IPS-15b (cell line): Measurements from ENCODE around the gene SYP.
"Not testable (repeated sequence)": the region's sequence is repeated elsewhere in the genome, so short reads cannot be mapped to it uniquely, and the experiment has no call there.

Source experiments
- H3K27me3 ChIP-seq: one replicate; pipeline ENCODE4 v1.6.1; 2013; ENCODE audit warnings: low read length; ENCODE audit not compliant: control insufficient read depth, insufficient read depth
- H3K36me3 ChIP-seq: one replicate; pipeline ENCODE4 v1.6.1; 2013; ENCODE audit warnings: low read length; ENCODE audit not compliant: control insufficient read depth, insufficient read depth
- H3K4me1 ChIP-seq: one replicate; pipeline ENCODE4 v1.6.1; 2013; ENCODE audit warnings: mild to moderate bottlenecking, low read length; ENCODE audit not compliant: control insufficient read depth, insufficient read depth
- H3K4me3 ChIP-seq: one replicate; pipeline ENCODE4 v1.5.1; 2013; ENCODE audit warnings: low read depth, low read length
- H3K9ac ChIP-seq: one replicate; pipeline ENCODE4 v1.6.1; 2013; ENCODE audit warnings: low read depth, mild to moderate bottlenecking, low read length
- H3K9me3 ChIP-seq: one replicate; pipeline ENCODE4 v1.6.1; 2013; ENCODE audit warnings: mild to moderate bottlenecking, low read length; ENCODE audit not compliant: control insufficient read depth, insufficient read depth

The SYP gene

DNA sequence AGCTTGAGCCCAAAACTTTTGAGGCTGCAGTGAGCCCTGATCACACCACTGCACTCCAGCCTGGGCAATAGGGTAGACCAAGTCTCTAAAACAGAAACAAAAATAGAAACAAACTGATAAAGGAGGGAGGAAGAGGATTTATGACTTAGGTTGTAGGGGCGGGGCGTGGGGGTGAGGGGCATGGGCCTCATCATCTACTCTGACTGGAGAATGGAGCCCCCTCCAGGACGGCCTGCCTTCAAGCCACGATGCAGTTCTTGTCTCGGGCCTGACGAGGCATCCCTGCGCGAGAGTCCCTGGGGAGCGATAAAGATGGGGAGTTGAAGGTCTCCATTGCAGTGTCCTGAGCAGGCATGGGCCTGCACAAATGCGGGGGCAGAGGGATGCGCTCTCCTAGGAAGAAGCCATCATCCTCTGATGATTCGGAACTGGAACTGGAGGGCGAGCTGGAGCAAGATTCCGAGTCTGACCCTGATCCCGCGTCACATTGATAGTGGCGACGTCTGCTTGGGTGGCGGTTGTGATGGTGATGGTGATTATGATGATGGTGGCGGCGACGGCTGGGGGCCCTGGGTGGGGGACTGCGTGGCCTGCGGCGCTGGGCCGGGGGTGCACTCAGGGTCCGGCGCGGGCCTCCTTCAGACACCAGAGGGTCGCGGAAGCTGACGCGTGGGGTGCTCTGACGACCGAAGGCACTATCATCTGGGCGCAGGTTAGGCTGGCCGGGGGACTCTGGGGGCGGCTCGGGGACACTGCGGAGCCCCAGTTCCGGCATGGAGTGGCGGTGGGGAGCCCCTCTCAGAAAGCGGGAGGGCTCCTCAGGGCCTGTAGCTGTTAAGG, 24.3 kb downstream of the SYP start:
- Histone ChIP-seq H3K27me3 (peaks cover 23% of the 10 kb centered on the region), H3K36me3 (peaks cover 17% of the 10 kb centered on the region), H3K9me3 (no peaks in the 10 kb centered on the region), H3K4me1 (no peaks in the 10 kb centered on the region), H3K4me3 (no peak overlapping the region), H3K9ac (no peak overlapping the region)

DNA sequence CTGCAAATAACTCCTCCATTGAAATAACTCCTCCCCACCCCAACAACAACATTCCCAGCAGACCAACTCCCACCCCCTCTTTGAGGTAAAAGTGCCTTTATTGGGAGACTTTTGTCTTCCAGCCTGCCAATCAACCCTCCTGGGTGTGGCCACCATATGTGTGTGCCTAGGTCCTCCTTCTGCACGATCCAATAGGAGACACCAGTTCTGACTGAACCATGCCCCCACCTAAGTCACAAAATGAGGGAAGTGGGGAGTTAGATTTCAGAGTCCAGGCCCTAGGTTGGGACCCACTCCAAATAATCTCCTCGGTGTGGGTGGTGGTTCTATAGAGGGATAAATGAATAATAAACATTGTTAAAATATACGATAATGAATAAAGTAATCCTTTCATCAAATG, 25.3 kb downstream of the SYP start:
- Histone ChIP-seq H3K9ac (no peak overlapping the region), H3K27me3 (peaks cover 29% of the 10 kb centered on the region), H3K4me1 (no peaks in the 10 kb centered on the region), H3K36me3 (peaks cover 13% of the 10 kb centered on the region), H3K4me3 (no peak overlapping the region), H3K9me3 (no peaks in the 10 kb centered on the region)

DNA sequence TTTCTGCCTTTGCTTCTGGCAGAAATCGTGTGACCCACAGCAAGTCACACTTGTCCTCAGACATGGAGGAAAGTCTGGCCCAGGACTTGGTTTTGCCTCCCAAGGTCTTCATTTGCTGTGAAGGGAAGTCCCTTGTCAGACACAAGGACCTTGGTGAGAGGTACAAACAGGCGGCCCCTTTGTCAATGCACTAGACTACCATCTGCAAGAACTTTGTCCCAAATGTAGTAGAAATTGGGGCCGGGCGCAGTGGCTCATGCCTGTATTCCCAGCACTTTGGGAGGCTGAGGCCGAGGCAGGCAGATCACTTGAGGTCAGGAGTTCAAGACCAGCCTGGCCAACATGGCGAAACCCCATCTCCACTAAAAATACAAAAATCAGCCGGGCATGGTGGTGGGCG, 26.4 kb downstream of the SYP start:
- not testable (repeated sequence) for H3K9ac ChIP-seq, H3K9me3 ChIP-seq, H3K4me1 ChIP-seq, H3K36me3 ChIP-seq, H3K4me3 ChIP-seq
- H3K27me3 ChIP-seq: peaks cover 32% of the 10 kb centered on the region

DNA sequence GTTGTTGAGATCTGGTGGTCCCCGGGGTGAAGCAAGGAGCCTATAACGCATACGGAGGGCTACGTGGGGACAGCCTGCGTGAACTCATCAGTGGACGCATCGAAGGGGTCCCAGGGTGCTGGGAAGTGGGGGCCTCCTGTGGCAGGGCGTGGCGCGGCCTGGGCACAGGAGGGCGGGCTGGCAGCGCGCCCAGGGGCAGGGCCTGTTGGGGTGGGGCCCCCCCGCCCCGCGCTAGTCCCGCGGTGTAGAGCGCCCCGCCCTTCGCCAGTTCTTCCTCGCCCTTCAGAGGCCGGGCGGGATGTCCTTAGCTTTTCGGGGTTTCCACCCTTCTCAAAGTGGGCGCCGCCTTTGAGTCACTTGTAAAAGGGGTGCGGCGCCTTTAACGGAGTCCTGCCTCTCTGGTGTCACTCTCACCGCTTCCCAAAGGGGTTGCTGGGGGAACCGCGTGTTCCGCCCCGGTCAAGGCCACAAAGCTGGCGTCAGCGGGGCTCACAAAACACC, 27.7 kb downstream of the SYP start:
- H3K9ac ChIP-seq: no peak overlapping the region
- H3K9me3 ChIP-seq: no peaks in the 10 kb centered on the region
- H3K4me3 ChIP-seq: peak overlapping the region; percentile 55
- H3K36me3 ChIP-seq: peaks cover 5% of the 10 kb centered on the region
- peaks cover 4% of the 10 kb centered on the region for H3K4me1 ChIP-seq
- H3K27me3 ChIP-seq: peaks cover 40% of the 10 kb centered on the region

DNA sequence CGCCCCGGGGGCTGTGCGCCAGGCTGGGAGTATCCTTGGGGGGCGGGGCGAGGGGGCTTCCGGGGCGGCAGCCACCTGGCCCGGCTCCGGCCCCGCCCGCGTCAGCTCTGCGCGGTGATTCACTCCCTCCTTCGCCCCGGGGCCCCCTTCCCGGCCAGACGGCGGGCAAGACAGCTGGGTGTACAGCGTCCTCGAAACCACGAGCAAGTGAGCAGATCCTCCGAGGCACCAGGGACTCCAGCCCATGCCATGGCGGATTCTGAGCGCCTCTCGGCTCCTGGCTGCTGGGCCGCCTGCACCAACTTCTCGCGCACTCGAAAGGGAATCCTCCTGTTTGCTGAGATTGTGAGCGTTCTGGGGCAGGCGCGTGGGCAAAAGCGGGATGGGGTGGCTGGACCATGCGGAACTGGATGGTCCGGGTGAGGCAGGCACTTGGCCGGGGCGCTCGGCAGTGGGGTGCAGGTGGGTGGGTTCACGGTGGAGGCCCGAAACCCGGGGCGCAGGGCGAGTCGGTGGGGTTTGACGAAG, 28.2 kb downstream of the SYP start, which contains the start of gene PLP2:
Gene PLP2 (plus strand): TSS at position 147 of the 528 bp plus-strand sequence. CDS start 103 bp downstream, at position 250.
- Histone ChIP-seq H3K27me3 (peaks cover 42% of the 10 kb centered on the region), H3K4me3 (peak within 1 kb of the TSS; percentile 55), H3K4me1 (peaks cover 5% of the 10 kb centered on the region), H3K9me3 (no peaks in the 10 kb centered on the region), H3K9ac (no peak within 1 kb of the TSS), H3K36me3 (peaks cover 5% of the 10 kb centered on the region)

DNA sequence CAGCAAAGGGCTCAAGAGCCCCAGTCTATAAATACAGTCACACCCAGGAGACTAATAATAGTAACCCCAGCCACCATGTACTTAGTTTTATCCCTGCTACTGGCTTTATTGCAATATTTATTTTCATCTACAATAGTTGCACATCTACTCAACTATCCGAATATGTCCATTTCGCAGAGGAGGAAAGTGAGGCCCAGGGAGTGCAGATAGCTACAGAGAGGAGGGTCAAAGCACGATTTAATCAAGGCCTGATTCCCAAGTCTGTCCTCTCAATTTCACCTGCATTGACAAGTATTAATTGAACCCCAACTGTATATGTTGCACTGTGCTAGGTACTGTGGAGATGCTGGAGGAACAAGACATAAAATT, 32.3 kb downstream of the SYP start:
- no peaks in the 10 kb centered on the region for H3K36me3 ChIP-seq
- H3K27me3 ChIP-seq: peaks cover 51% of the 10 kb centered on the region
- peaks cover 5% of the 10 kb centered on the region for H3K4me1 ChIP-seq
- peak overlapping the region; percentile 60 for H3K4me3 ChIP-seq
- no peak overlapping the region for H3K9ac ChIP-seq
- no peaks in the 10 kb centered on the region for H3K9me3 ChIP-seq

DNA sequence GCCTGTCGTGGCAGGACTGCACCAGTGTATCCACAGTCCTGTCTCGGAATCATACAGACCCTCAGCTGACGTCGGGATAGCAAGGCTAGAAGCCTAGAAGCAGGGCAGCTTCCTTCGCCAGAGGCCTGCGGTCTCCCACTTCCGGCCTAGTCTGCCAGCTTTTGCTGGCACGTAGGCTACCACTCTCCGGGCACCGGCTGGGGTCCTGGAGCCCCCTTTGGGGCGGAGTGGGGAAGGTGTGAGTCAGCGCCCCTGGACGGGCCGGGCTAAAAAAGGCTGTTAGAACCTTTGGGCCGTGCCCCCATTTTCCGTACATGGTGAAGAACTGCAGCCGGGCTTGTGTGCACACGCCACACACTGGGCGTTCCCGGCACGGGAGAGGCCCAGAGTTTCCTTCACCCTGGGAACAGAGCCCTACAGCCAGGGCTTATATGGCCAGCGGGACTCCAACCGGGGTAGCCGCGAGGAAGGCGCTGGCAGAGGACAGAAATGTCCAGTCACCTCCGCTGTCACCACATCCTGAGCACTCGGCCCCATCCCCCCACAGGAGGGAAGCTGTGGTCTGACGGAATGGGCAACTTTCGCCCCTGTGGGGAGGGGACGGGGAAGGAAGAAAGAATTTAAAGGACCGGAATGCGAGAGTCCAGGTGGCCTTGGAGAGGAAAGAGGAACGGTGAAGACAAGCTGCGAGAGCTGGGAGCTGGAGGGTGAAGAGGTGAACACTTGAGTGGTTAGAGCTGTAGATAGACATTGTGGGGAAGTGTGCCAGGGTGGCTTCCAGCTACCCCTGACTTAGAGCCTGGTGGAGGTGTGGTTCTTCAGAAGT, 32.9 kb downstream of the SYP start:
- peaks cover 49% of the 10 kb centered on the region for H3K27me3 ChIP-seq

DNA sequence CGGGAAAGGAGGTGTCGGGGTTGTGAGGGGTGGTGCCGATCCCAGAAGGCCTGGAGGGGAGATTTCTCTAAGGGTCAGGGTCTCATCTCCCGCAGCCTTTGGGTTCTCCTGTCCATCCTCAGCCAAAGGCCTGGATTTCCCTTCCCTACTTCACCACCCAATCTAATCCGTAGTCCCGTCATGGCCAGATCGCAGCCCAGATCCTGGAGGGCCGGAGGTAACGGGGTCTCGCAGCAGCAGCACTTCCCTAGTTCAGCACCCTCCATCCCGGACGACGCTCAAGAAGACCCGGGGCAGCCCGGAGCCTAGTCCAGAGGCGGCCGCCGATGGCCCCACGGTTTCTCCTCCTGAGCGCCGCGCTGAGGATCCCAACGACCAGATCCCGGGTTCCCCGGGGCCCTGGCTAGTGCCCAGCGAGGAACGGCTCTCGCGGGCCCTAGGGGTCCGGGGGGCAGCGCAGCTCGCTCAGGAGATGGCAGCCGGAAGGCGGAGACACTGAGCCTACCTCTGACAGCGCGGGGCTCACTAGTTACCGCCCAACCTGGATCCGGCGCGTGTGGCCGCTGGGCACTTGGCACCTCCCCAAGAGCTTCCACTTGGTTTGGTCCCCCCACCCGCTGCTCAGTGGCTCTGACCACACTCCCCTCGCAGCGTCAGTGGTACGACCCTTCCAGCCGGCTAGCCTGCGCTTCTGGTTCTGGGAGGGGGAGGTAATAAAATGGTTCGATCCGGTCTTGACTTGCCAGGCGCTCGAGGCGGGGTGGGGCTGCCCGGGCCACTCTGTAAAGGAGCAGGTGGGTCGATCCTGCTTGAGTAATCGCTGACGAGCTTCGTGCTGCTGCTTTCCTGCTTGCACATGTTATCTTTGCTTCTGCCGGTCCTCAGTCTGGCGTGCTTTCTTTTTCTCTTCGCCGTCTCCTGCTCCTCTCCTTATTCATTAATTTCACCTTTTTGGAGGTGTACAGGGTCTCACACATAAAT, 33.8 kb downstream of the SYP start:
- Histone ChIP-seq H3K9ac (no peak overlapping the region), H3K27me3 (peaks cover 50% of the 10 kb centered on the region), H3K4me1 (peaks cover 5% of the 10 kb centered on the region), H3K9me3 (no peaks in the 10 kb centered on the region), H3K36me3 (no peaks in the 10 kb centered on the region), H3K4me3 (peak overlapping the region; percentile 60)

More for the DNA sequence above, 32.9 kb downstream of the SYP start:
- Histone ChIP-seq H3K4me1 (peaks cover 5% of the 10 kb centered on the region), H3K4me3 (peak overlapping the region; percentile 60), H3K9ac (no peak overlapping the region), H3K9me3 (no peaks in the 10 kb centered on the region), H3K36me3 (no peaks in the 10 kb centered on the region)

DNA sequence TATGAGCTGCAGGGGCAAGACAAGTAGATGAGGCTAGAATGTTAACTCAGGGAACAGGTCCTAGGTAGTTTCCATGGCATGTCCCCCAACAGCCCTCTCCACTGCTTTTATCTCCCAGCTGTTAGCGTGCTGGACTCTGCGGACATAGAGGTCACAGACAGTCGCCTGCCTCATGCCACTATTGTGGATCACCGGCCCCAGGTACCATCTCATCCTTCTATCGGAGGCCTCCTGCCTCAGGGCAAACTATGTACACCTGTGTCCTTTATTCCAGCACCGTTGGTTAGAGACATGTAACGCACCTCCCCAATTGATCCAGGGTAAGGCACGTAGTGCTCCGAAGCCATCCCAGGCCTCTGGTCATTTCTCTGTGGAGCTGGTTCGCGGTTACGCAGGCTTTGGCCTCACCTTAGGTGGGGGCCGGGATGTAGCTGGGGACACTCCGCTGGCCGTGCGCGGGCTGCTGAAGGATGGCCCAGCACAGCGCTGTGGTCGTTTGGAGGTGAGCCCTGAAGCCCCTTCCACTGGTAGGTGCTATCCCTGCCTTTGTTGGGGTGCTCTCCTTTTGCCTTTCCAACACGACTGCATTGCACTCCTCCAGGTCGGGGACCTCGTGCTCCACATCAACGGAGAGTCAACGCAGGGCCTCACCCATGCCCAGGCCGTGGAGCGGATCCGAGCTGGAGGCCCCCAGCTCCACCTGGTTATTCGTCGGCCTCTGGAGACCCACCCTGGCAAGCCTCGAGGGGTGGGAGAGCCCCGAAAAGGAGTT, 35.2 kb downstream of the SYP start:
- Histone ChIP-seq H3K4me3 (no peak overlapping the region), H3K36me3 (no peaks in the 10 kb centered on the region), H3K27me3 (peaks cover 47% of the 10 kb centered on the region), H3K9ac (no peak overlapping the region), H3K9me3 (no peaks in the 10 kb centered on the region), H3K4me1 (peaks cover 5% of the 10 kb centered on the region)

DNA sequence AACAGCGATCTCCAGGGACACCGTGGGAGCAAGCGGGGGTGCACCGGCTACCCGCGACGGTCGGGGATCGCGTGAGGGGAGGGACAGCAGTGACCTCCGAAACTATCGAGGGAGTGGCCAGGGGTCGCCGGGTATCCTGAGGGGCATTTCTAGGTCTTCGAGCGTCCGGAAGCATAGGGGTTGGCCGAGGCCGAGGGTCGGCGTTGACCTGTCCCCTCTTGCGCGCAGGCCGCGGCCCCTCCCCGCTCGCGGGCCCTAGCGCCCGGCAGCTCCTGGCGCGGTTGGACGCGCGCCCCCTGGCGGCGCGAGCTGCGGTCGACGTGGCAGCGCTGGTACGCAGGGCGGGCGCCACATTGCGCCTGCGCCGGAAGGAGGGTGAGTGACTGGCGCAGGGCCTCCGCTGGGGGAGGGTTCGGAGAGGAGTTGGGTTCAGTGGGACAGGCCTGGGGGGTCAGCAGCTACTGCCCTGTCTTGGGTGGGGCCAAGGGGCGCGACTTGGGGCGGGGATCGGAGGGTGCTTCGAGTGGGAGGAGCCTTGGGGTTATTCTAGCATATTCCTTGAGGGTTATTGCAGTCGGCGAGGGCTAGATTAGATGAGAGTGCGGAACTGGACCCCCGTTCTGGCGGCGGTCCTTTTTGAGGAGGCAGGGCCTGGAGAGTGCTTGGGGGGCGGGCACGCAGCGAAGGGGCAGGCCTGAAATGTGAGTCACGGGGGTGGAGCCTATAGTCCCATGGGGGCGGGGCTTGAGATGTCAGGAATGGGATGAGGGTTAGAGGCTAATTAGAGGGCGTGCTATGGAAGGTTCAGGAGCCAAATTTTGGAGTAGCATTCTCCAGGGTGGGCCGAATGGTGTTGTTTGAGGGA, 36.2 kb downstream of the SYP start:
- Histone ChIP-seq H3K4me3 (peak overlapping the region; percentile 52), H3K9me3 (no peaks in the 10 kb centered on the region), H3K4me1 (peaks cover 5% of the 10 kb centered on the region), H3K27me3 (peaks cover 52% of the 10 kb centered on the region), H3K36me3 (no peaks in the 10 kb centered on the region), H3K9ac (no peak overlapping the region)
